ENCODE measurements around the gene KRTAP5-9.
"Not testable (repeated sequence)": the region's sequence is repeated elsewhere in the genome, so short reads cannot be mapped to it uniquely, and the experiment has no call there.

Gene KRTAP5-9

DNA sequence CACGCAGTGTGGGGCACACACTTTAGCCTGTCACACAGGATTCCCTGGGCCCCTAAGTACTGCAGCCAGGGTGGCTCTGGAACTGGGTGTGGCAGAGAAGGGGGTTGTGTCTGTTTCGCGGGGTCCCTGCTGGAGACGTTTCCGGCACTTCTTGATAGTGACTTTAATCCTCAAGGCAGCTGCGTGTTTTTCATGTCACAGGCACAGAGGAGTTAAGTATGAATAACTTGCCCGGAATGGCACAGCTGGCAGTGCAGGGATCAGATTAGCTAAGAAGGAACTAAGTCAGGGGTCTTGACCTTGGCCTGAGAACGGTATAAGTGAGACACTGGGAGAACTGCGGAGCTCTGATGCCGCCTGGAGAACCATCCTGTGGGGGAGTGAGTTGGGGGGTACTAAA, 28.7 kb upstream of the KRTAP5-9 start:
- no peak for DNase-seq (ENCODE audit: low read depth, low spot score)
- in situ Hi-C loops (cut with HindIII; ENCODE audit: low sequenced_read_pairs): no loop called here
- no peak overlapping the region for H3K4me3 ChIP-seq (ENCODE audit: low read depth, low read length)
- TF ChIP-seq, protein P1, sequence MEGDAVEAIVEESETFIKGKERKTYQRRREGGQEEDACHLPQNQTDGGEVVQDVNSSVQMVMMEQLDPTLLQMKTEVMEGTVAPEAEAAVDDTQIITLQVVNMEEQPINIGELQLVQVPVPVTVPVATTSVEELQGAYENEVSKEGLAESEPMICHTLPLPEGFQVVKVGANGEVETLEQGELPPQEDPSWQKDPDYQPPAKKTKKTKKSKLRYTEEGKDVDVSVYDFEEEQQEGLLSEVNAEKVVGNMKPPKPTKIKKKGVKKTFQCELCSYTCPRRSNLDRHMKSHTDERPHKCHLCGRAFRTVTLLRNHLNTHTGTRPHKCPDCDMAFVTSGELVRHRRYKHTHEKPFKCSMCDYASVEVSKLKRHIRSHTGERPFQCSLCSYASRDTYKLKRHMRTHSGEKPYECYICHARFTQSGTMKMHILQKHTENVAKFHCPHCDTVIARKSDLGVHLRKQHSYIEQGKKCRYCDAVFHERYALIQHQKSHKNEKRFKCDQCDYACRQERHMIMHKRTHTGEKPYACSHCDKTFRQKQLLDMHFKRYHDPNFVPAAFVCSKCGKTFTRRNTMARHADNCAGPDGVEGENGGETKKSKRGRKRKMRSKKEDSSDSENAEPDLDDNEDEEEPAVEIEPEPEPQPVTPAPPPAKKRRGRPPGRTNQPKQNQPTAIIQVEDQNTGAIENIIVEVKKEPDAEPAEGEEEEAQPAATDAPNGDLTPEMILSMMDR (IDR thresholded peaks at IDR 0.05; ENCODE audit: low read depth, low read length): no peak

- DNase-seq (ENCODE audit: low read depth, low spot score): no peak
- in situ Hi-C loops (cut with HindIII; ENCODE audit: low sequenced_read_pairs): no loop called here
- TF ChIP-seq, protein P1 (IDR thresholded peaks at IDR 0.05; ENCODE audit: low read depth, low read length): no peak
- H3K4me3 ChIP-seq (ENCODE audit: low read depth, low read length): no peak overlapping the region
These were observed 22.9 kb upstream of the KRTAP5-9 start for GRCh38 chr11:71525188-71525937.

DNA sequence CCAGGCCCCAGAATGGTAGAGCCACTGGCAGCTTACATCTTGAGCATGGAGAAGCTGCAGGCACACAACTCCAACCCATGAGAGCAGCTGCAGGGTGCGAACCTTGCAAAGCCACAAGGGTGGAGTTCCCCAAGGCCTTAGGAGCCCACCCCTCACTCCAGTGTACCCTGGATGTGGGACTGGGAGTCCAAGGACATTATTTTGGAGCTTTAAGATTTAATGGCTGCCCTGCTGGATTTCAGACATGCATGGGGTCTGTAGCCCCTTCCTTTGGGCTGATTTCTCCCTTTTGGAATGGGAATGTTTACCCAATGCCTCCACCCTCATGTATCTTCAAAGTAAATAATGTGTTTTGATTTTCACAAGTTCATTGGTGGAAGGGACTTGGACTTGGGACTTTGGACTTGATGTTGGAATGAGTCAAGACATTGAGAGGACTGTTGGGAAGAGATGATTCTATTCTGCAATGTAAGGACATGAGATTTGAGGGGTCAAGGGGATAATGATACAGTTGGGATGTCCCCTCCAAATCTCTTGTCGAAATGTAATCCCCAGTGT, 22.2 kb upstream of the KRTAP5-9 start:
- in situ Hi-C loops (cut with HindIII; ENCODE audit: low sequenced_read_pairs): no loop called here
- DNase-seq (ENCODE audit: low read depth, low spot score): no peak
- no peak overlapping the region for H3K4me3 ChIP-seq (ENCODE audit: low read depth, low read length)
- TF ChIP-seq, protein P1 (IDR thresholded peaks at IDR 0.05; ENCODE audit: low read depth, low read length): no peak

GRCh38 chr11:71526796-71527575, 21.2 kb upstream of the KRTAP5-9 start, which contains the start of gene KRTAP5-7:
Gene KRTAP5-7, plus strand, starts transcription at chr11:71527267. Its CDS starts 34 bp downstream, at chr11:71527301.
- in situ Hi-C loops (cut with HindIII; ENCODE audit: low sequenced_read_pairs); H3K4me3 ChIP-seq (ENCODE audit: low read depth, low read length); DNase-seq (ENCODE audit: low read depth, low spot score): not testable (repeated sequence)

GRCh38 chr11:71527576-71528210, 20.5 kb upstream of the KRTAP5-9 start:
- DNase-seq (ENCODE audit: low read depth, low spot score): no peak
- H3K4me3 ChIP-seq (ENCODE audit: low read depth, low read length): no peak overlapping the region
- TF ChIP-seq, protein P1 (IDR thresholded peaks at IDR 0.05; ENCODE audit: low read depth, low read length): no peak
- in situ Hi-C loops (cut with HindIII; ENCODE audit: low sequenced_read_pairs): no loop called here

- no peak overlapping the region for H3K4me3 ChIP-seq (ENCODE audit: low read depth, low read length)
- DNase-seq (ENCODE audit: low read depth, low spot score): no peak
- TF ChIP-seq, protein P1 (IDR thresholded peaks at IDR 0.05; ENCODE audit: low read depth, low read length): no peak
- in situ Hi-C loops (cut with HindIII; ENCODE audit: low sequenced_read_pairs): no loop called here
These were observed 17.6 kb upstream of the KRTAP5-9 start for GRCh38 chr11:71530602-71531001.

Data from astrocyte of the spinal cord (primary cell).